SU-DHL-6 (cell line): ENCODE results near the gene CYSRT1.

ENCODE experiments used
- H2AFZ ChIP-seq: fragments of 200-600 bp; sonication (generic); 2 replicates; pipeline ENCODE4 v1.6.1; 2014; ENCODE audit warnings: low read depth, mild to moderate bottlenecking, moderate library complexity, mixed read lengths, antibody characterized with exemption, low read length; ENCODE audit not compliant: severe bottlenecking
- H3F3A ChIP-seq: fragments of 200-600 bp; shearing (Covaris generic); 2 replicates; pipeline ENCODE4 v1.6.0; 2016; ENCODE audit warnings: antibody characterized with exemption, mild to moderate bottlenecking; ENCODE audit not compliant: insufficient read depth
- H3K27ac ChIP-seq: fragments of 200-600 bp; sonication (generic); 2 replicates; pipeline ENCODE4 v1.5.1; 2016; ENCODE audit warnings: low read depth, mild to moderate bottlenecking, low read length, moderate library complexity, mixed read lengths
- H3K27me3 ChIP-seq: fragments of 200-600 bp; sonication (generic), shearing (Covaris generic); 2 replicates; pipeline ENCODE4 v1.6.0; 2014; ENCODE audit warnings: mild to moderate bottlenecking, low read length
- H3K36me3 ChIP-seq: fragments of 200-600 bp; sonication (generic); 2 replicates; pipeline ENCODE4 v1.6.1; 2014; ENCODE audit warnings: mild to moderate bottlenecking, low read length, mixed read lengths
- H3K4me2 ChIP-seq: fragments of 300-600, 200-600 bp; shearing (Covaris generic), sonication (generic); 2 replicates; pipeline ENCODE4 v1.6.0; 2014; ENCODE audit warnings: low read length, low read depth, mild to moderate bottlenecking; ENCODE audit not compliant: poor library complexity, severe bottlenecking
- H3K4me3 ChIP-seq: fragments of 200-600 bp; sonication (generic); 2 replicates; pipeline ENCODE4 v1.5.1; 2014; ENCODE audit warnings: antibody characterized with exemption, low read length, mild to moderate bottlenecking, mixed read lengths; ENCODE audit not compliant: insufficient read depth, poor library complexity, severe bottlenecking
- H3K79me2 ChIP-seq: fragments of 200-600 bp; sonication (generic); 2 replicates; pipeline ENCODE4 v1.6.1; 2014; ENCODE audit warnings: mild to moderate bottlenecking, low read length, moderate library complexity; ENCODE audit not compliant: insufficient read depth
- H3K9ac ChIP-seq: fragments of 200-600 bp; sonication (generic); 2 replicates; pipeline ENCODE4 v1.7.0; 2014; ENCODE audit warnings: mild to moderate bottlenecking, low read length
- H3K9me2 ChIP-seq: fragments of 200-600 bp; sonication (generic); replicated peaks from 2 replicates; pipeline ENCODE4 v1.6.1; 2014; ENCODE audit warnings: low read length; ENCODE audit not compliant: insufficient read depth
- H3K9me3 ChIP-seq: fragments of 200-600 bp; sonication (generic); 2 replicates; pipeline ENCODE4 v1.6.1; 2014; ENCODE audit warnings: low read length, mixed read lengths; ENCODE audit not compliant: insufficient read depth
- H4K20me1 ChIP-seq: fragments of 200-600 bp; sonication (generic); 2 replicates; pipeline ENCODE4 v1.6.1; 2014; ENCODE audit warnings: low read depth, mild to moderate bottlenecking, antibody characterized with exemption, low read length, moderate library complexity, mixed read lengths
- EZH2phosphoT487 ChIP-seq: fragments of 200-600 bp; sonication (generic), shearing (Covaris generic); conservative IDR thresholded peaks from 2 replicates; pipeline ENCODE4 v1.6.1; 2018; ENCODE audit warnings: mild to moderate bottlenecking, antibody characterized with exemption, low read length, moderate library complexity, mixed read lengths
- TF ChIP-seq, protein P1 (sequence below): fragments of 200-600 bp; sonication (generic); IDR thresholded peaks from one replicate; pipeline ENCODE4 v1.5.1; 2017; ENCODE audit warnings: antibody characterized with exemption, mild to moderate bottlenecking, low read length, moderate library complexity; ENCODE audit not compliant: insufficient read depth, poor library complexity, severe bottlenecking

The CYSRT1 gene

DNA sequence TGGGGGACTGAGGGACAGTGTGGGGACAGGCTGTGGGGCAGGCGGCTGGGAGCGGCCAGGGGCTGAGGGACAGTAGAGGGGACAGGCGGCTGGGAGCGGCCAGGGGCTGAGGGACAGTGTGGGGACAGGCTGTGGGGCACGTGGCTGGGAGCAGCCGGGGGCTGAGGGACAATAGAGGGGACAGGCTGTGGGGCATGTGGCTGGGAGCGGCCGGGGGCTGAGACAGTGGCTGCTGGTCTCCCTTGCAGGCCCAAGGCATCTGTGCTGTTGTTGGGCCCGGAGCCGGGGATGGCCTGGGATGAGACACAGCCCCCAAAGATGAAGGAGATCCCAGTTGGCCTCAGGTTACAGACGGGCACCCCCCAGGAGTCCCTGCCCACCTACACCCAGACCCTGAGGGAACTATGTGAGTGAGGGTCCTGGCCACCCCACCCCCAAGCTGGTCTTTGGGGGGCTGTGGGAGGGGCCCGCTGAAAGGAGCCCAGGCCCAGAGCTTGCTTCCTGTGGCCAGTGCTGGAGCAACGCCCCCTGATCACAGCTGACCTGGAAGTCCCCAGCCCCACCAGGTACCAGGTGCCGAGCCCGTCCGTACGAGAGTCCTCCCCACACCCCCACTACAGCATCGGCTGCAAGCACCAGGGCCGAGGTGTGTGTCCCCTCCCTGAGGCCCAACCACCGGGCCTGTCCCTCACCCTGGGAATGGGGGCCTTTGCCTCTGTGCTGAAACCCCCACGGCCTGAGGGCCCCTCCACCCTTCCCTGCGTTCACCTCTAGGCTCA is 26.7 kb downstream of the CYSRT1 start:
- H3K9ac ChIP-seq: no peak overlapping the region
- no peaks in the 10 kb centered on the region for H3K36me3 ChIP-seq
- no peaks in the 10 kb centered on the region for H3K27me3 ChIP-seq
- no peaks in the 10 kb centered on the region for H4K20me1 ChIP-seq
- H3K4me3 ChIP-seq: no peak overlapping the region
- no peak overlapping the region for H3K4me2 ChIP-seq
- H3F3A ChIP-seq: no peaks in the 10 kb centered on the region
- no peaks in the 10 kb centered on the region for H3K9me3 ChIP-seq
- H3K79me2 ChIP-seq: peaks cover 14% of the 10 kb centered on the region
- no peaks in the 10 kb centered on the region for H3K9me2 ChIP-seq
- TF ChIP-seq EZH2phosphoT487: no peak
- TF ChIP-seq, protein P1, sequence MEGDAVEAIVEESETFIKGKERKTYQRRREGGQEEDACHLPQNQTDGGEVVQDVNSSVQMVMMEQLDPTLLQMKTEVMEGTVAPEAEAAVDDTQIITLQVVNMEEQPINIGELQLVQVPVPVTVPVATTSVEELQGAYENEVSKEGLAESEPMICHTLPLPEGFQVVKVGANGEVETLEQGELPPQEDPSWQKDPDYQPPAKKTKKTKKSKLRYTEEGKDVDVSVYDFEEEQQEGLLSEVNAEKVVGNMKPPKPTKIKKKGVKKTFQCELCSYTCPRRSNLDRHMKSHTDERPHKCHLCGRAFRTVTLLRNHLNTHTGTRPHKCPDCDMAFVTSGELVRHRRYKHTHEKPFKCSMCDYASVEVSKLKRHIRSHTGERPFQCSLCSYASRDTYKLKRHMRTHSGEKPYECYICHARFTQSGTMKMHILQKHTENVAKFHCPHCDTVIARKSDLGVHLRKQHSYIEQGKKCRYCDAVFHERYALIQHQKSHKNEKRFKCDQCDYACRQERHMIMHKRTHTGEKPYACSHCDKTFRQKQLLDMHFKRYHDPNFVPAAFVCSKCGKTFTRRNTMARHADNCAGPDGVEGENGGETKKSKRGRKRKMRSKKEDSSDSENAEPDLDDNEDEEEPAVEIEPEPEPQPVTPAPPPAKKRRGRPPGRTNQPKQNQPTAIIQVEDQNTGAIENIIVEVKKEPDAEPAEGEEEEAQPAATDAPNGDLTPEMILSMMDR: no peak
- no peak overlapping the region for H3K27ac ChIP-seq
- no peak overlapping the region for H2AFZ ChIP-seq

DNA sequence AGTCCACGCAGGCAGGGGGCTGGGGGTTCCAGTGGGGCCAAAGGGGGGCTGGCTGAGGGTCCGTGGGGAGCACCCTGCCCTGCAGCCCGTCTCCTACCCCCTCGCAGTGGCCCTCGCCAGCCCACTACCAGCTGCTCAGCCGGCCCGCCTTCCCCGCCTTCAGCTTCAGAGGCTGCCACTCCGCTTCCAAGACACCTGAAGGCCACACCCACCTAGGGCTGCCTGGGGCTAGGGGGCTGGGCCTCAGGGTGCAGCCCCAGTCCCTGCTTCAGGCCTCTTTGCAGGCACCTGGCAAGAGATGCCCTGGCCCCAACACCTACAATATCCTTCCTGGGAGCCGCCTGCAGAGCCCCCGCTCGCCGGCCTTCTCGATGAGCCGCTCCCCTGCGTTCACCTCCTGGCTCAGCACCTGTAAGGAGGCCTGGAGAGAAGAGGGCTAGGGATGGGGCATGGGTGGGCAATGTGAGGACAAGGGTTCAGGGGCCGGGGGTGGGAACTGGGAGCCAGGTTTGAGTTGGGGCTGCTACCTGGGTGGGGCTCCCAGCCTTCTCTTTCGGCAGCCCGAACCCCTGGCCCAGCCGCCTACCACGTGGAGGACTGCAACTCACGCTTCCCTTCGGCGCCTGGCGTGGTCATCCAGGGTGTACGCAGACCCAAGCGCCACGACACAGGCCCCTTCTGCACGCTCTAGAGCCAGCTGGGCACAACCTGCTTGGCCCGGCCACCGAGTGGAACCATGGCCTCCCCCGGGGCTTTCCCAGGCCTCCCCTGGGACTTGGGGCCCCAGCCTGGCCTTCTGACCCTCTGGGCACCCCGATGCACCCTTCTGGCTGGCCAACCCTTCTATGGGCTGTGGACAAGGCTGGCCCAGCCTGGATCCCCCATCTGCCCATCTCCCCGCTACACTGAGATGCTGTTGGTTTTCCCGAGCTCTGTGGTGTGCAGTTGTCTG is 27.9 kb downstream of the CYSRT1 start:
- peaks cover 15% of the 10 kb centered on the region for H3K79me2 ChIP-seq
- H3K27ac ChIP-seq: no peak overlapping the region
- TF ChIP-seq, protein P1: no peak
- TF ChIP-seq EZH2phosphoT487: no peak
- H3K36me3 ChIP-seq: no peaks in the 10 kb centered on the region
- H3K9me2 ChIP-seq: no peaks in the 10 kb centered on the region
- no peaks in the 10 kb centered on the region for H4K20me1 ChIP-seq
- H3K9me3 ChIP-seq: no peaks in the 10 kb centered on the region
- H3F3A ChIP-seq: no peaks in the 10 kb centered on the region
- no peak overlapping the region for H3K9ac ChIP-seq
- H3K27me3 ChIP-seq: no peaks in the 10 kb centered on the region
- no peak overlapping the region for H3K4me3 ChIP-seq
- H2AFZ ChIP-seq: no peak overlapping the region
- no peak overlapping the region for H3K4me2 ChIP-seq

DNA sequence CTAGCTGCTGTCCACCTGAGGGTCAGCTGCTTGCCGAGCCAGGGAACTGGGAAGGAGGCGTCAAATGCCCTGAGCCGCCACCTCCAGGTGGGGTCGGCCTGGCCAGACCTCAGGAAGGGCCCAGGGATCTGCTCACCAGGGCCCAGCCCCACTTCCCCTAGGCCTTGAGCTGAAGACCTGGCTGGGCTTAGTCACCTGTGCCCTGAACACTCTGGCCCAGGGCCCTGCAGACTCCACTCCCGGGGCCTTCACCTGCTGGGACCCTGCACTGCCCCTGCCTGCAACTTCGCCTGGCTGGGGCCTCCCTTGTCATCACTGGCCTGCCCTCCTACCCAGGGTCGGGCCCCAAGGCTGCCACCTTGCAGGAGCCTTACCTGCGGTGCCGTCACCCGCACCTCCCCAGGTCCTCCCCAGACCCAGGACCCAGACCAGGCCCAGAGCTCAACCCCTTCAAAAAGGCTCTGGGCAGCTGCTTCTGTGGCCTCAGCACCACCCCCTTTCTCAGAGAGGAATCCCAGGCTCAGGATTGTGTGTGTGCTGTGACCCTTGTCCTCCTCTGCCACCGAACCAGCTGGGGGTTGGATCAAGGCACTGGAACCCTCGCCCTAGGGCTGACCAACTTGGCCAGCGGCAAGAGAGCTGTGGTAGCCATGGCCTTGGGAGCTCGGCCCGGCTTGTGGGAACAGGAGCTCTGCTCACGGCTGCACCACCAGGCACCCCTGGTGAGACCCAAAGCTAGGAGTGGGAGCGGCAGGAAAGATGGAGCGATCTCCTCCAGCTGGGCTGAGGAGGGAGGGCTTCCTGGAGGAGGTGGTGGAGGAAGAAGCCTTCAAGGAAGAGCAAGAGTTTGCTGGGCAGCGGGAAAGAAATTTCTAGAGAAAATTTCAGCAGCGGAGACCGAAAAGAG is 29.0 kb downstream of the CYSRT1 start:
- H3K9me2 ChIP-seq: no peaks in the 10 kb centered on the region
- TF ChIP-seq, protein P1: no peak
- no peak for TF ChIP-seq EZH2phosphoT487
- H3K79me2 ChIP-seq: peaks cover 15% of the 10 kb centered on the region
- peak overlapping the region; percentile 78 for H3K4me3 ChIP-seq
- peak overlapping the region; percentile 100 for H3K9ac ChIP-seq
- no peaks in the 10 kb centered on the region for H3K9me3 ChIP-seq
- H3K27ac ChIP-seq: no peak overlapping the region
- H2AFZ ChIP-seq: no peak overlapping the region
- peak overlapping the region; percentile 93 for H3K4me2 ChIP-seq
- H4K20me1 ChIP-seq: no peaks in the 10 kb centered on the region
- H3K36me3 ChIP-seq: no peaks in the 10 kb centered on the region
- H3K27me3 ChIP-seq: no peaks in the 10 kb centered on the region
- H3F3A ChIP-seq: no peaks in the 10 kb centered on the region
